ENCODE results near the gene CLEC18A. TPM values are rescaled to one million over a fixed set of nuclear protein-coding genes. Genes with fewer than 3 reads are reported as not detected.

CLEC18A gene
- total and polyA plus RNA-seq, 2 of the 8 experiments (the other 6 are each of a cell fraction or from before 2014, with no cell fraction given), result 1.3 to 1.4 TPM

- TF ChIP-seq HDAC6 (IDR thresholded peaks at IDR 0.05; ENCODE audit: low read depth, low read length) (no peak), MAX (IDR thresholded peaks at IDR 0.05) (peak; percentile 93), SP4 (IDR thresholded peaks at IDR 0.05; ENCODE audit: low read length) (no peak), RBBP5 (IDR thresholded peaks at IDR 0.05; ENCODE audit: borderline replicate concordance, low read depth, low read length) (no peak), SIN3A (conservative IDR thresholded peaks at IDR 0.05 in 1 of 2, IDR thresholded peaks at IDR 0.05 in 1 of 2; ENCODE audit: low read depth in 1 of 2, low read length in 2 of 2) (peak in 1 of 2 experiments; percentile 77; a peak in 1 of 4 replicates), MAFK (IDR thresholded peaks at IDR 0.05; ENCODE audit: low read depth, low read length) (no peak), RNF2 (IDR thresholded peaks at IDR 0.05; ENCODE audit: borderline replicate concordance, low read depth, low read length, missing control alignments, poor library complexity, severe bottlenecking) (no peak)
Observed at GRCh38 chr16:69917739-69918138, 33.4 kb upstream of the CLEC18A start (continued).

Measured in H1 (cell line).